NB4 (cell line): ENCODE results near the gene COBL.

Experiments
- POLR2A ChIP-seq: IDR thresholded peaks from 2 replicates; pipeline ENCODE4 v1.6.1; 2011; ENCODE audit warnings: mild to moderate bottlenecking; ENCODE audit not compliant: insufficient read length; ENCODE audit errors: extremely low read depth
- TF ChIP-seq, protein P1 (sequence below): IDR thresholded peaks from one replicate; pipeline ENCODE4 v1.5.1; 2012; ENCODE audit warnings: low read depth, low read length
- TF ChIP-seq, protein P2 (sequence below): IDR thresholded peaks from 2 replicates; pipeline ENCODE4 v1.6.1; 2011; ENCODE audit warnings: low read depth, low read length

DNA sequence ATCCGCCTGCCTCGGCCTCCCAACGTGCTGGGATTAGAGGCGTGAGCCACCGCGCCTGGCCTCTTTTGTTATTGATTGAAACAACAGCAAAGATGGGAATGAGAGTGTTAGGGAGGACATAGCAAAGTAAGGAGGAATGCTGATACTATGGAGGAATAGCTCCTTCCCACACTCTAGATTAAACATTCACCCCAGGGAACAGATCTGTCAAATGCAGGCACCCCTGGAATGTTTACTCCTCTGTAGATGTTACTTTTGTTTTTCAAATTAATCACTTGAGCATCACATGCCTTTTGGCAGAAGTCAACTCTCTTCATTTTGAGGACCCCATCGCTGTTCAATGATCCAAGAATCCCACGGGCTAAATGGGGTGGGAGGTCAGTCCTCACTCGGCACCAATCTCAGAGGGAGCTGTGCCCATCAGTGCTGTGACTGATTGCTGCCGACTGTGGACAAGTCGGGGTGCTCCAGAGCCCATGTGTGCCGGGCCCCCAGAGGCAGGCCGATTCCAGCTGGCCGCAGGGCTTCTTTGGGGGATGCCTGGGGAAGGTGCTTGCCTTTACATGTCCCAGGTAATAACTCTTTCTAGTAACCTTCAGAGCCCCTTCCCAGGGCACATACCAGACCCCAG, 10.2 kb upstream of the COBL start:
- TF ChIP-seq, protein P1, sequence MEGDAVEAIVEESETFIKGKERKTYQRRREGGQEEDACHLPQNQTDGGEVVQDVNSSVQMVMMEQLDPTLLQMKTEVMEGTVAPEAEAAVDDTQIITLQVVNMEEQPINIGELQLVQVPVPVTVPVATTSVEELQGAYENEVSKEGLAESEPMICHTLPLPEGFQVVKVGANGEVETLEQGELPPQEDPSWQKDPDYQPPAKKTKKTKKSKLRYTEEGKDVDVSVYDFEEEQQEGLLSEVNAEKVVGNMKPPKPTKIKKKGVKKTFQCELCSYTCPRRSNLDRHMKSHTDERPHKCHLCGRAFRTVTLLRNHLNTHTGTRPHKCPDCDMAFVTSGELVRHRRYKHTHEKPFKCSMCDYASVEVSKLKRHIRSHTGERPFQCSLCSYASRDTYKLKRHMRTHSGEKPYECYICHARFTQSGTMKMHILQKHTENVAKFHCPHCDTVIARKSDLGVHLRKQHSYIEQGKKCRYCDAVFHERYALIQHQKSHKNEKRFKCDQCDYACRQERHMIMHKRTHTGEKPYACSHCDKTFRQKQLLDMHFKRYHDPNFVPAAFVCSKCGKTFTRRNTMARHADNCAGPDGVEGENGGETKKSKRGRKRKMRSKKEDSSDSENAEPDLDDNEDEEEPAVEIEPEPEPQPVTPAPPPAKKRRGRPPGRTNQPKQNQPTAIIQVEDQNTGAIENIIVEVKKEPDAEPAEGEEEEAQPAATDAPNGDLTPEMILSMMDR = no peak
- no peak for TF ChIP-seq POLR2A
- TF ChIP-seq, protein P2, sequence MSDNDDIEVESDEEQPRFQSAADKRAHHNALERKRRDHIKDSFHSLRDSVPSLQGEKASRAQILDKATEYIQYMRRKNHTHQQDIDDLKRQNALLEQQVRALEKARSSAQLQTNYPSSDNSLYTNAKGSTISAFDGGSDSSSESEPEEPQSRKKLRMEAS = no peak
